K562 (cell line): ENCODE results near the gene FOSL1. TPM values are rescaled to one million over a fixed set of nuclear protein-coding genes. Genes with fewer than 3 reads are reported as not detected.
A peak's percentile ranks its signal among the peaks of the same experiment; 100 is the strongest.

Experiments
- AFF1 ChIP-seq, 2 experiments: fragments of 450-650 bp; IDR thresholded peaks; 2 replicates each; pipeline ENCODE4 v1.6.1; 2018; ENCODE audit warnings: mild to moderate bottlenecking in 2 of 2, low read depth in 1 of 2; ENCODE audit not compliant: partially characterized antibody in 2 of 2
- CHD4 ChIP-seq: fragments of 200-600 bp; sonication (generic); IDR thresholded peaks from 3 replicates; pipeline ENCODE4 v1.6.1; 2012; ENCODE audit warnings: low read depth, mild to moderate bottlenecking, mixed read lengths, low read length, inconsistent platforms; ENCODE audit not compliant: insufficient read depth, insufficient replicate concordance, poor library complexity, severe bottlenecking
- CREBBP ChIP-seq: IDR thresholded peaks from one replicate; pipeline ENCODE4 v1.6.1; 2012; ENCODE audit warnings: low read depth, mild to moderate bottlenecking, control low read depth, inconsistent platforms, low read length
- HIVEP1 ChIP-seq: fragments of 250-450 bp; sonication (Bioruptor Pico); IDR thresholded peaks from 2 replicates; pipeline ENCODE4 v1.4.0; 2020; ENCODE audit warnings: mild to moderate bottlenecking
- HMGN3 ChIP-seq: IDR thresholded peaks from 2 replicates; pipeline ENCODE4 v1.6.1; 2011; ENCODE audit warnings: borderline replicate concordance, low read depth, mild to moderate bottlenecking, mixed read lengths, low read length; ENCODE audit not compliant: insufficient read length; ENCODE audit errors: extremely low read depth
- MLX ChIP-seq, 2 experiments: fragments of 450-650 bp in 1 of 2; sonication (generic) in 1 of 2; formaldehyde crosslinking; conservative IDR thresholded peaks; 2 replicates each; pipeline versions ENCODE4 v1.4.0 to v1.8.1; 2020 to 2022; ENCODE audit warnings: mild to moderate bottlenecking in 1 of 2, missing genetic modification reagents in 1 of 2
- SREBF2 ChIP-seq: sonication (generic); formaldehyde crosslinking; IDR thresholded peaks from 2 replicates; pipeline ENCODE4 v1.4.0; 2020; ENCODE audit warnings: mild to moderate bottlenecking, missing genetic modification reagents
- STAG1 ChIP-seq: sonication (generic); formaldehyde crosslinking; IDR thresholded peaks from 2 replicates; pipeline ENCODE4 v1.5.0; 2020; ENCODE audit warnings: missing genetic modification reagents, borderline replicate concordance
- ZNF79 ChIP-seq: fragments of 250-450 bp; sonication (Bioruptor Pico); IDR thresholded peaks from 2 replicates; pipeline ENCODE4 v1.4.0; 2020; ENCODE audit warnings: low read depth, mild to moderate bottlenecking, moderate library complexity
- polyA plus RNA-seq, 8 experiments: library from polyadenylated mRNA; depleted of rRNA in 4 of 8; stranded (reverse) in 5 of 8; unstranded in 3 of 8; fragments of >200 nt; fragmentation: Nextera tagmentation in 2 of 8; fragmentation: Illumina TruSeq in 1 of 8; extraction: Ambion mirVana in 2 of 8; extraction: Trizol in 1 of 8; gene quantifications; 2 replicates each; pipeline versions ENCODE4 v1.2.1 to v1.2.3, GENCODE V29; 2011 to 2014; ENCODE audit warnings: inconsistent platforms in 1 of 8, missing spikeins in 1 of 8
- total RNA-seq, 7 experiments: library from RNA; depleted of rRNA in 6 of 7; stranded (reverse); fragments of >200 nt in 6 of 7; fragmentation: Illumina TruSeq in 2 of 7; extraction: Trizol in 2 of 7; gene quantifications; 2 replicates each; pipeline versions ENCODE4 v1.2.1 to v1.2.3, GENCODE V29; 2011 to 2021; ENCODE audit warnings: low replicate concordance in 1 of 7
- TF ChIP-seq, protein P1 (sequence below), 2 experiments: fragments of 450-650 bp; formaldehyde crosslinking in 1 of 2; IDR thresholded peaks; 2 replicates each; pipeline versions ENCODE4 v1.4.0 to v1.6.1; 2014 to 2020; ENCODE audit warnings: mild to moderate bottlenecking in 2 of 2, borderline replicate concordance in 1 of 2, low read depth in 1 of 2

FOSL1 gene
- total and polyA plus RNA-seq, 9 of the 15 experiments (the other 6 are each of a cell fraction or from before 2014, with no cell fraction given) = 3.5 to 39.6 (median 10.0) TPM

GRCh38 chr11:65890324-65891218 is 9.6 kb downstream of the FOSL1 start, which contains the start of gene CCDC85B (continued):
- no peak for TF ChIP-seq AFF1 (IDR thresholded peaks at IDR 0.05; ENCODE audit: low read depth in 1 of 2, partially characterized antibody in 2 of 2)
- TF ChIP-seq HMGN3 = peak; percentile 23
- TF ChIP-seq STAG1 (CRISPR knock-in tag) = peak; percentile 10; the same call in 1 of the 2 replicates
- no peak for TF ChIP-seq HIVEP1
- TF ChIP-seq, protein P1, sequence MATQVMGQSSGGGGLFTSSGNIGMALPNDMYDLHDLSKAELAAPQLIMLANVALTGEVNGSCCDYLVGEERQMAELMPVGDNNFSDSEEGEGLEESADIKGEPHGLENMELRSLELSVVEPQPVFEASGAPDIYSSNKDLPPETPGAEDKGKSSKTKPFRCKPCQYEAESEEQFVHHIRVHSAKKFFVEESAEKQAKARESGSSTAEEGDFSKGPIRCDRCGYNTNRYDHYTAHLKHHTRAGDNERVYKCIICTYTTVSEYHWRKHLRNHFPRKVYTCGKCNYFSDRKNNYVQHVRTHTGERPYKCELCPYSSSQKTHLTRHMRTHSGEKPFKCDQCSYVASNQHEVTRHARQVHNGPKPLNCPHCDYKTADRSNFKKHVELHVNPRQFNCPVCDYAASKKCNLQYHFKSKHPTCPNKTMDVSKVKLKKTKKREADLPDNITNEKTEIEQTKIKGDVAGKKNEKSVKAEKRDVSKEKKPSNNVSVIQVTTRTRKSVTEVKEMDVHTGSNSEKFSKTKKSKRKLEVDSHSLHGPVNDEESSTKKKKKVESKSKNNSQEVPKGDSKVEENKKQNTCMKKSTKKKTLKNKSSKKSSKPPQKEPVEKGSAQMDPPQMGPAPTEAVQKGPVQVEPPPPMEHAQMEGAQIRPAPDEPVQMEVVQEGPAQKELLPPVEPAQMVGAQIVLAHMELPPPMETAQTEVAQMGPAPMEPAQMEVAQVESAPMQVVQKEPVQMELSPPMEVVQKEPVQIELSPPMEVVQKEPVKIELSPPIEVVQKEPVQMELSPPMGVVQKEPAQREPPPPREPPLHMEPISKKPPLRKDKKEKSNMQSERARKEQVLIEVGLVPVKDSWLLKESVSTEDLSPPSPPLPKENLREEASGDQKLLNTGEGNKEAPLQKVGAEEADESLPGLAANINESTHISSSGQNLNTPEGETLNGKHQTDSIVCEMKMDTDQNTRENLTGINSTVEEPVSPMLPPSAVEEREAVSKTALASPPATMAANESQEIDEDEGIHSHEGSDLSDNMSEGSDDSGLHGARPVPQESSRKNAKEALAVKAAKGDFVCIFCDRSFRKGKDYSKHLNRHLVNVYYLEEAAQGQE (IDR thresholded peaks at IDR 0.05; ENCODE audit: borderline replicate concordance) = no peak
- TF ChIP-seq, protein P1 (CRISPR knock-in tag; IDR thresholded peaks at IDR 0.05; ENCODE audit: low read depth) = peak; percentile 59; the same call in 1 of the 2 replicates
- no peak for TF ChIP-seq CHD4
- TF ChIP-seq CREBBP = no peak
- TF ChIP-seq SREBF2 = no peak
- TF ChIP-seq MLX (CRISPR knock-in tag; conservative IDR thresholded peaks at IDR 0.05) = no peak
- TF ChIP-seq ZNF79 (CRISPR knock-in tag) = no peak
